Fibroblast of the aortic adventitia (primary cell): ENCODE measurements around the gene ZSWIM9. TPM values are rescaled to one million over a fixed set of nuclear protein-coding genes. Genes with fewer than 3 reads are reported as not detected.

Experiments
- DNase-seq: peaks from one replicate; pipeline ENCODE4 v3.0.0-alpha.2; 2010; ENCODE audit warnings: low read depth
- H3K4me3 ChIP-seq: 2 replicates; pipeline ENCODE4 v1.5.1; 2011; ENCODE audit warnings: low read depth, mild to moderate bottlenecking, control low read depth, low read length, moderate library complexity
- total RNA-seq: library from RNA; depleted of rRNA; stranded (reverse); fragments of >200 nt; gene quantifications from 2 replicates; pipeline ENCODE4 v1.2.3, GENCODE V29; 2012; ENCODE audit warnings: low replicate concordance
- TF ChIP-seq, protein P1 (sequence below): IDR thresholded peaks from 2 replicates; pipeline ENCODE4 v1.5.1; 2011; ENCODE audit warnings: mild to moderate bottlenecking, low read length, control low read depth, inconsistent platforms; ENCODE audit not compliant: insufficient read depth

ZSWIM9 gene
- total RNA-seq = 2.7 and 4.3 TPM in 2 replicates

DNA sequence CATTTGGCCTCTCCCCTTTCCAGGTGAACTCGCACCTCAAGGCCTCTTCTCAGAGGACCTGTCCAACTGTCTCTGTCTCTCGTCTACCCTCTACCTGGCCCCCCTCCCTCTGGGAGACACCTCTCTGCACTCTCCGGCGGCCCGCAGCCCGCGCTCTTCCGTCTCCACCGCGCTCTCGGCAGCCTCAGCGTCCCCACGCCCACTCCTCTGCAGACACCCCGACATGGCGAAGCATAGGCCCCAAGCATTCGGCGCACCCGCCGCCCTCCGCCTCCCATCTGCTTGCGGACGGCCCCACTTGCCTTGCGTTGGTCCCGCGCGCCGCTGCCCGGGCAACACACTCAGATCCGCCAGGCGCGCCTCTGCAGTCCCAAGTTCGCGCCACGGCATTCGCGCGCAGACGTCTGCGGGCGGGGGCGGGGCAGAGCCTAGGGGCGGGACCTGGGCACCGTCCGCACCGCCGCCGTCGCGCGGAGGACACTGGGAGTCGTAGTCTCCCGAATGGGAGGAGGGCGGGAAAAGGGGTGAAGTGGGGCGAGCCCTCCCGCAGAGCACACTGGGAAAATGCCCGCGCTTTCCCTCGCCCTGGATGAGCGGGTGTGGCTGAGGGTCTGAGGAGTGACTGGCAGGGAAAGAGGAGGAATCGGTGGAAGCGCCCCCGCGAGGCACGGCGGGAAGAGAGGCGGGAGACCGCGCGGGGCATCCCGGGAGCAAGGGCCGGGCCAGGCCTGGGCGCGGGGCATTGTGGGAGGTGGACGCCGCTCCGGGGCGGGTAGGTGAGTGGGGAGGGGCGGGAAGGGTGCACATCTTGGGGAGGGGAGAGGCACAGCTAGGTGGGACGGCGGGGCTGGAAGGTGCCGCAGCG lies at the start of gene ZSWIM9, which contains the start of gene LIG1:
ZSWIM9 (plus strand) TSS at position 742 of the 865 bp plus-strand sequence. CDS start 1,123 bp downstream, outside the sequence.
LIG1 (minus strand) TSS at position 406 of the 865 bp plus-strand sequence. CDS start 4,778 bp downstream, outside the sequence.
- H3K4me3 ChIP-seq = peak within 1 kb of the TSS; percentile 95
- TF ChIP-seq, protein P1, sequence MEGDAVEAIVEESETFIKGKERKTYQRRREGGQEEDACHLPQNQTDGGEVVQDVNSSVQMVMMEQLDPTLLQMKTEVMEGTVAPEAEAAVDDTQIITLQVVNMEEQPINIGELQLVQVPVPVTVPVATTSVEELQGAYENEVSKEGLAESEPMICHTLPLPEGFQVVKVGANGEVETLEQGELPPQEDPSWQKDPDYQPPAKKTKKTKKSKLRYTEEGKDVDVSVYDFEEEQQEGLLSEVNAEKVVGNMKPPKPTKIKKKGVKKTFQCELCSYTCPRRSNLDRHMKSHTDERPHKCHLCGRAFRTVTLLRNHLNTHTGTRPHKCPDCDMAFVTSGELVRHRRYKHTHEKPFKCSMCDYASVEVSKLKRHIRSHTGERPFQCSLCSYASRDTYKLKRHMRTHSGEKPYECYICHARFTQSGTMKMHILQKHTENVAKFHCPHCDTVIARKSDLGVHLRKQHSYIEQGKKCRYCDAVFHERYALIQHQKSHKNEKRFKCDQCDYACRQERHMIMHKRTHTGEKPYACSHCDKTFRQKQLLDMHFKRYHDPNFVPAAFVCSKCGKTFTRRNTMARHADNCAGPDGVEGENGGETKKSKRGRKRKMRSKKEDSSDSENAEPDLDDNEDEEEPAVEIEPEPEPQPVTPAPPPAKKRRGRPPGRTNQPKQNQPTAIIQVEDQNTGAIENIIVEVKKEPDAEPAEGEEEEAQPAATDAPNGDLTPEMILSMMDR = peak; percentile 4
- peak; percentile 95 for DNase-seq

DNA sequence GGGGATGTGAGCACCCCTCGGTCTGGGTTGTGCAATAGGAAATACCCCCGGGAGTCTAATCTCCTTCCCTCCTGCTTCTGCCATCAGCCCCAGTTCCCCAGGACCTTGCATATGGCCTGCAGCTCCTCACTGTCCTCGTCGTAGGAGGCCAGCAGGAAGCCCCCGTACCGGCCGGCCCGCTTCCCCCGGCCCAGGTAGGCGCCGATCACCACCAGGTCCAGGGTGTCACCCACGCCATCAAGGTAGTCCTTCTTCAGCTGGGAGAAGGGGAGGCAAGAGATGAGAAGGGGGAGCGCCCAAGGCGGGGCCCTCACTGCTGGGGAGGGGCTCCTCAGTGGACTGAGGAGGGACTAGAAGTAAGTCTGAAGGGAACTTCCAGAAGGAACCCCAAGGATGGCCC lies 49.4 kb upstream of the ZSWIM9 start:
- TF ChIP-seq, protein P1 = no peak
- H3K4me3 ChIP-seq = no peak overlapping the region

GRCh38 chr19:48121909-48122371 lies 48.5 kb upstream of the ZSWIM9 start:
- TF ChIP-seq, protein P1 = no peak
- no peak overlapping the region for H3K4me3 ChIP-seq
- DNase-seq = no peak

More for the DNA sequence above, 49.4 kb upstream of the ZSWIM9 start:
- DNase-seq = no peak

DNA sequence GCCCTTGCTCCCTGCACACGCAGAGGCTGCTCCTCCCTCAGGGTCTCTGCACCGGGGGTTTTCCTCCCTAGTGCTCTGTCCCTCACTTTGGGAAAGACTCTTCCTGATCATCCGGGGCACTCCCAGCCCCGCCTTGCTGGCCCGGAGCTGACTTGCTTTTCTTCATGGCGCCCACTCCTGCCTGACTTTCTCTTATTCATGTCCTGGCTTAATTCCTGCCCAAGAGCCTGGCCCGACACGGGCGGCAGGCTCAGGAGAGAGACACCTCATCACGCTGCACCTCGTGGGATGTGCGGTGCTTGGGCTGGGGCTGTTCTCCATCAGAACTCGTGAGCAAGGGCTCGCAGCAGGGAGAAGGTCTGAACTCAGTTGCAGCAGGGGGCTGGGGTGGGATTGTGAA lies 48.1 kb upstream of the ZSWIM9 start:
- no peak for DNase-seq
- TF ChIP-seq, protein P1 = no peak
- H3K4me3 ChIP-seq = no peak overlapping the region

DNA sequence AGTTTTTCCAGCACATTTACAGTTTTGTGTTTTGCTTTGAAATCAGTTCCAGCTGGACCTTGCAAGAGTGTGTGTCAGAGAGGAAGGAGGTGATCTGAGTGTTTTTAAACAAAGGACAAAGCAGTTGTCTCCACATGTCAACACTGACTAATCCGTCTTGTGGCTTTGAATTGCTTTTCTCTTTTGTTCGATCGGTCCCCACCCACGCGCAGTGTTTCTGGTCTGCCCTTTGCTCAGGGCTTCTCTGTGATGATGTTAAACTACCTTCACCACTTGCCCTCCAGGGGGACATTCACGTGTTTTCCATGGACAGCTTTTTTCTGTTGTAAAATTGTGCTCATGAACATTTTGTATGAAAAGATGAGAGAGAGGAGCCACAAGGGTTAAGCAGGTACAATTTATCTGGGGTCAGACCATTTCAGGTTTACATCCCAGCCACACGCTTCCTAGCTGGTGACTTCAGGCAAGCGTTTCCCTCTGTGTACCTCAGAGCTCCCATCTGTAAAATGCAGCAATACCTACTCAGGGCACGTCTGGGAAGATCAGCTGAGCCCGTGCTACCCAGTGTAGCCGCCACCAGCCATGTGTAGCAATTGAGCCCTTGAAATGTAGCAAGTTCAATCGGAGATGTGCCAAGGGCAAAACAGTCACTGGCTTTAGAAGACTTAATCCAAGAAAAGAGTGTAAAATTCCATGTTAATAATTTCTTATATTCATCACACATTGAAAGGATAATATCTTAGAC lies 46.4 kb upstream of the ZSWIM9 start:
- H3K4me3 ChIP-seq = no peak overlapping the region
- peak; percentile 90 for DNase-seq
- TF ChIP-seq, protein P1 = peak; percentile 47

DNA sequence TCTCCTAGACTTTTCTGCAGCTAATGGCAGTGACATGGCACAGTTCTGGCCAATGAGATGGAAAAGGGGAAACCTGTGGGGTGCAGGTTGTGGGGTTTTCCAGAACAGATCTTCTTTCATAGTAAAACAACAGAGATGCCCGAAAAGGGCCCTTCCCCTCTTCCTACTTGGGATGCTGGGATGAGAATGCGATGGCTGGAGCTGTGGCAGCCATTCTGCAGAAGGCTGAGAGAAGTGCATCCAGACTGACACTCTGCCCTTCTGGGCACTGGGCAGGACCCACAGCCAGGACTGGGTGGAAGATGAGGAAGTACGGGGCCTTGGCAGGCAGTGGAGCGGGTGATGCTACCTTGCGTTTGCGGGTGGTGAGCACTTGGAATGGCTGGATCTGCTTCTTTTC lies 42.9 kb upstream of the ZSWIM9 start:
- TF ChIP-seq, protein P1 = no peak
- DNase-seq = no peak
- H3K4me3 ChIP-seq = no peak overlapping the region
